HL-60 (cell line): ENCODE measurements around the gene PPP2R2D.

Experiments used
- GABPA ChIP-seq: IDR thresholded peaks from 2 replicates; pipeline ENCODE4 v1.6.1; 2012; ENCODE audit warnings: low read depth
- POLR2AphosphoS5 ChIP-seq: IDR thresholded peaks from 2 replicates; pipeline ENCODE4 v1.6.1; 2012; ENCODE audit warnings: low read depth
- SPI1 ChIP-seq: IDR thresholded peaks from 2 replicates; pipeline ENCODE4 v1.6.1; 2012; ENCODE audit warnings: low read depth, mild to moderate bottlenecking, borderline replicate concordance
- TF ChIP-seq, protein P1 (sequence below): IDR thresholded peaks from one replicate; pipeline ENCODE4 v1.5.1; 2011; ENCODE audit warnings: low read length, control low read depth, inconsistent platforms; ENCODE audit not compliant: insufficient read depth
- TF ChIP-seq, protein P2 (sequence below): IDR thresholded peaks from 2 replicates; pipeline ENCODE4 v1.6.1; 2012; ENCODE audit warnings: low read depth; ENCODE audit not compliant: insufficient replicate concordance

DNA sequence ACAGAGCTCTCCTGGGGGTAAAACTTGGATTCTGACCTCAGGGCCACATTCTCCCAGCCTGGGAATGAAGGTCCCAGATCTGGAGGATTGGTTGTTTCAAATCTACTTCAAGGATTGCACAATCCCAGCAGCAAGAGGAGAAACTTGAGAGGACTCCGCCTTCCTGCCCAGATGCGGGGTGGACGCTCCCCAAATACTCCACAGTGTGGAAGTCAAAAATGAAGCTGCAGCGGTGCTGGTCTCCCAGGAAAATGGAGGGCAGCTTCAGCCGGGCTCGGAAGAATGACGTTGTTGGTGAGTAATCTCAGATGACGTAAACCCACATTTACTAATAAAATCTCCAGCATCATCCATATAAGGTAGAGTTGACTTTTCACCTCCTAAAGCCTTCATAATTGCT lies 31.5 kb upstream of the PPP2R2D start:
- TF ChIP-seq, protein P1, sequence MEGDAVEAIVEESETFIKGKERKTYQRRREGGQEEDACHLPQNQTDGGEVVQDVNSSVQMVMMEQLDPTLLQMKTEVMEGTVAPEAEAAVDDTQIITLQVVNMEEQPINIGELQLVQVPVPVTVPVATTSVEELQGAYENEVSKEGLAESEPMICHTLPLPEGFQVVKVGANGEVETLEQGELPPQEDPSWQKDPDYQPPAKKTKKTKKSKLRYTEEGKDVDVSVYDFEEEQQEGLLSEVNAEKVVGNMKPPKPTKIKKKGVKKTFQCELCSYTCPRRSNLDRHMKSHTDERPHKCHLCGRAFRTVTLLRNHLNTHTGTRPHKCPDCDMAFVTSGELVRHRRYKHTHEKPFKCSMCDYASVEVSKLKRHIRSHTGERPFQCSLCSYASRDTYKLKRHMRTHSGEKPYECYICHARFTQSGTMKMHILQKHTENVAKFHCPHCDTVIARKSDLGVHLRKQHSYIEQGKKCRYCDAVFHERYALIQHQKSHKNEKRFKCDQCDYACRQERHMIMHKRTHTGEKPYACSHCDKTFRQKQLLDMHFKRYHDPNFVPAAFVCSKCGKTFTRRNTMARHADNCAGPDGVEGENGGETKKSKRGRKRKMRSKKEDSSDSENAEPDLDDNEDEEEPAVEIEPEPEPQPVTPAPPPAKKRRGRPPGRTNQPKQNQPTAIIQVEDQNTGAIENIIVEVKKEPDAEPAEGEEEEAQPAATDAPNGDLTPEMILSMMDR: no peak
- TF ChIP-seq, protein P2, sequence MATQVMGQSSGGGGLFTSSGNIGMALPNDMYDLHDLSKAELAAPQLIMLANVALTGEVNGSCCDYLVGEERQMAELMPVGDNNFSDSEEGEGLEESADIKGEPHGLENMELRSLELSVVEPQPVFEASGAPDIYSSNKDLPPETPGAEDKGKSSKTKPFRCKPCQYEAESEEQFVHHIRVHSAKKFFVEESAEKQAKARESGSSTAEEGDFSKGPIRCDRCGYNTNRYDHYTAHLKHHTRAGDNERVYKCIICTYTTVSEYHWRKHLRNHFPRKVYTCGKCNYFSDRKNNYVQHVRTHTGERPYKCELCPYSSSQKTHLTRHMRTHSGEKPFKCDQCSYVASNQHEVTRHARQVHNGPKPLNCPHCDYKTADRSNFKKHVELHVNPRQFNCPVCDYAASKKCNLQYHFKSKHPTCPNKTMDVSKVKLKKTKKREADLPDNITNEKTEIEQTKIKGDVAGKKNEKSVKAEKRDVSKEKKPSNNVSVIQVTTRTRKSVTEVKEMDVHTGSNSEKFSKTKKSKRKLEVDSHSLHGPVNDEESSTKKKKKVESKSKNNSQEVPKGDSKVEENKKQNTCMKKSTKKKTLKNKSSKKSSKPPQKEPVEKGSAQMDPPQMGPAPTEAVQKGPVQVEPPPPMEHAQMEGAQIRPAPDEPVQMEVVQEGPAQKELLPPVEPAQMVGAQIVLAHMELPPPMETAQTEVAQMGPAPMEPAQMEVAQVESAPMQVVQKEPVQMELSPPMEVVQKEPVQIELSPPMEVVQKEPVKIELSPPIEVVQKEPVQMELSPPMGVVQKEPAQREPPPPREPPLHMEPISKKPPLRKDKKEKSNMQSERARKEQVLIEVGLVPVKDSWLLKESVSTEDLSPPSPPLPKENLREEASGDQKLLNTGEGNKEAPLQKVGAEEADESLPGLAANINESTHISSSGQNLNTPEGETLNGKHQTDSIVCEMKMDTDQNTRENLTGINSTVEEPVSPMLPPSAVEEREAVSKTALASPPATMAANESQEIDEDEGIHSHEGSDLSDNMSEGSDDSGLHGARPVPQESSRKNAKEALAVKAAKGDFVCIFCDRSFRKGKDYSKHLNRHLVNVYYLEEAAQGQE: no peak
- TF ChIP-seq POLR2AphosphoS5: no peak
- TF ChIP-seq GABPA: no peak
- TF ChIP-seq SPI1: no peak
